HCT116 (cell line): ENCODE data around the gene COL4A1. TPM values are rescaled to one million over a fixed set of nuclear protein-coding genes. Genes with fewer than 3 reads are reported as not detected.

Experiments
- ATAC-seq: fragments of 200-7000 bp; cut with Tn5 transposase; 2 replicates; pipeline ENCODE4 v1.9.1; 2020; ENCODE audit warnings: mild to moderate bottlenecking, moderate library complexity
- BruUV-seq: library from RNA; stranded (reverse); fragments of 400-500 nt; replicated peaks from 2 replicates; lab custom pipeline; 2021; lab: Mats Ljungman, UMichigan
- CTCF ChIA-PET: fragments of 300-600 bp; sonication (Branson Sonifier 250); formaldehyde crosslinking; loops from one replicate; lab custom pipeline; 2021; ENCODE audit warnings: antibody characterized with exemption; lab: Charles Lee
- POLR2A ChIA-PET: fragments of 300-600, 350-600 bp; sonication (Branson Sonifier 250); formaldehyde crosslinking; loops from one replicate; lab custom pipeline; 2021; ENCODE audit warnings: antibody characterized with exemption; lab: Charles Lee
- RAD21 ChIA-PET, 2 experiments: fragments of 300-600 bp; sonication (Branson Sonifier 250); formaldehyde crosslinking; loops; one replicate each; lab custom pipeline; 2023; ENCODE audit warnings: low total read pairs in 2 of 2; ENCODE audit not compliant: uncharacterized antibody in 2 of 2, unreplicated experiment in 2 of 2, low non-redundant PET in 1 of 2; lab: Charles Lee
- DNase-seq: peaks from one replicate; pipeline ENCODE4 v3.0.0-alpha.2; 2010; ENCODE audit warnings: low read depth, low spot score
- H2AFZ ChIP-seq: fragments of 200-600 bp; shearing (Covaris generic), sonication (generic); 2 replicates; pipeline ENCODE4 v1.6.1; 2017; ENCODE audit warnings: low read depth, mixed run types, mixed read lengths, antibody characterized with exemption, low read length; ENCODE audit not compliant: poor library complexity, severe bottlenecking
- H3K27ac ChIP-seq: 2 replicates; pipeline ENCODE4 v1.5.1; 2012; ENCODE audit warnings: low read depth, low read length
- H3K27me3 ChIP-seq: fragments of 200-600 bp; sonication (generic); 2 replicates; pipeline ENCODE4 v1.6.1; 2016; ENCODE audit warnings: mixed run types, low read length, mixed read lengths; ENCODE audit not compliant: insufficient read depth
- H3K36me3 ChIP-seq, 2 experiments: fragments of 200-500 bp in 1 of 2; fragments of 200-600 bp in 1 of 2; sonication (Bioruptor generic) in 1 of 2; sonication (generic) in 1 of 2; 2 replicates each; pipeline versions ENCODE4 v1.5.1 to v1.6.1; 2014 to 2016; ENCODE audit warnings: low read length in 2 of 2, inconsistent platforms in 1 of 2, mixed read lengths in 1 of 2, mixed run types in 1 of 2; ENCODE audit not compliant: insufficient read depth in 2 of 2, control insufficient read depth in 1 of 2
- H3K4me1 ChIP-seq, 2 experiments: fragments of 200-600 bp in 1 of 2; sonication (generic) in 1 of 2; 2 replicates each; pipeline versions ENCODE4 v1.5.1 to v1.6.1; 2012 to 2017; ENCODE audit warnings: low read length in 2 of 2, inconsistent platforms in 1 of 2, mild to moderate bottlenecking in 1 of 2, mixed read lengths in 1 of 2, mixed run types in 1 of 2, moderate library complexity in 1 of 2; ENCODE audit not compliant: insufficient read depth in 2 of 2, control insufficient read depth in 1 of 2
- H3K4me2 ChIP-seq: fragments of 200-600 bp; sonication (generic); 2 replicates; pipeline ENCODE4 v1.6.1; 2017; ENCODE audit warnings: mixed run types, low read length, mixed read lengths
- H3K4me3 ChIP-seq, 2 experiments: fragments of 200-600 bp in 1 of 2; sonication (generic) in 1 of 2; replicated peaks in 1 of 2; 2 replicates each; pipeline ENCODE4 v1.5.1; 2011 to 2016; ENCODE audit warnings: low read length in 2 of 2, control low read depth in 1 of 2, low read depth in 1 of 2, mild to moderate bottlenecking in 1 of 2, mixed read lengths in 1 of 2, mixed run types in 1 of 2
- H3K79me2 ChIP-seq: fragments of 200-600 bp; sonication (generic); 2 replicates; pipeline ENCODE4 v1.6.1; 2017; ENCODE audit warnings: mild to moderate bottlenecking, mixed run types, low read length, moderate library complexity, mixed read lengths; ENCODE audit not compliant: insufficient read depth
- H3K9ac ChIP-seq: fragments of 200-600 bp; sonication (generic); 2 replicates; pipeline ENCODE4 v1.6.1; 2016; ENCODE audit warnings: low read length, mixed read lengths
- H3K9me2 ChIP-seq: fragments of 200-600 bp; sonication (generic), shearing (Covaris generic); 2 replicates; pipeline ENCODE4 v1.6.1; 2017; ENCODE audit warnings: mixed run types, mild to moderate bottlenecking, moderate library complexity; ENCODE audit not compliant: insufficient read depth
- H3K9me3 ChIP-seq, 2 experiments: fragments of 200-500 bp in 1 of 2; fragments of 200-600 bp in 1 of 2; sonication (Bioruptor generic) in 1 of 2; sonication (generic) in 1 of 2; 2 replicates each; pipeline ENCODE4 v1.6.1; 2014 to 2017; ENCODE audit warnings: low read length in 2 of 2, mixed read lengths in 2 of 2, inconsistent platforms in 1 of 2, low read depth in 1 of 2, mild to moderate bottlenecking in 1 of 2, mixed run types in 1 of 2, moderate library complexity in 1 of 2; ENCODE audit not compliant: control insufficient read depth in 1 of 2, insufficient read depth in 1 of 2
- H4K20me1 ChIP-seq: fragments of 200-600 bp; sonication (generic), shearing (Covaris generic); 2 replicates; pipeline ENCODE4 v1.6.1; 2017; ENCODE audit warnings: mixed run types, mild to moderate bottlenecking, moderate library complexity; ENCODE audit not compliant: insufficient read depth
- CBX3 ChIP-seq: IDR thresholded peaks from 2 replicates; pipeline ENCODE4 v1.6.1; 2012; ENCODE audit warnings: low read depth
- EGR1 ChIP-seq: IDR thresholded peaks from 2 replicates; pipeline ENCODE4 v1.6.1; 2012; ENCODE audit warnings: low read depth
- EZH2 ChIP-seq: fragments of 200-600 bp; sonication (generic); IDR thresholded peaks from 2 replicates; pipeline ENCODE4 v1.6.1; 2017; ENCODE audit warnings: antibody characterized with exemption, mixed run types
- FOSL1 ChIP-seq: IDR thresholded peaks from 2 replicates; pipeline ENCODE4 v1.6.1; 2012; ENCODE audit warnings: low read depth
- MAX ChIP-seq: IDR thresholded peaks from 2 replicates; pipeline ENCODE4 v1.6.1; 2012
- intact Hi-C: fragments of 100-400 bp; cut with micrococcal nuclease; formaldehyde crosslinking; loops from 2 replicates; pipeline ENCODE4 v1.10.0; 2022
- total RNA-seq: library from RNA; stranded (reverse); gene quantifications from one replicate; pipeline ENCODE4 v1.2.1, GENCODE V29; 2021; ENCODE audit not compliant: unreplicated experiment

COL4A1 gene
- total RNA-seq, 1 experiment from 2014 or later = 0.57 TPM

DNA sequence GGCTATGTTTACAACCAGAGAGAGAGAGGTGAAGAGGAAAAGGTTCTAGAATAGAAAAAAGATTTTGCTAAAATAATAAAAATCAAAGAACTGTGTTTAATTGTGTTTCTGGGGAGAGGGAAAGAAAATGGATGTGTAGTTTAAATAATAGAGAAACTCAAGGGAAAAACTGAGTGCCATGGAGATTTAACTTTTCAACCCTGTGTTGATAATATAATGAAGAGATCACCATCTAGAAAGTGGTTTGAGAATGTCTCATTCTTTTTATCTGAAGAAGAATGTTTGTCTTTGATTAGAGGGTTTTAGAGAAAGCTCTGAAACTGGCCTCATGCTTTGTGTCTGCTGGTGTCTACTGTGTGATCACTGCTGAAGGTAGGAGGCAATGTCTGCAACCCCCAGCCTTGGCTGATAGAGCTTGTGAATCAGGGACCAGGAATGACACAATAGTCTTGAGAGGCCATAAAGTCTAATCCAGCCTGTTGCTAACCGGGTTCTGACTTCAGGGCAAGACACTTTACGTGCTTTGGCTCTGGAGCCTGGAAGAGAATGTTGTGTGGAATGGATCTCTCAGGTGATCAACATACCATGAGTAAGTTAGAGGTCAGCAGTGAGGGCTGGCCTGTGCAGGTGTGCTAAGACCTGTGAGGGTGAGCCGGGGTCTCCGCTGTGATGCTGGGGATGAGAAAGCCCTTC, 5.5 kb upstream of the COL4A1 start (continued):
- TF ChIP-seq FOSL1 = no peak

- no peak for ATAC-seq
- no TSS peak for BruUV-seq
- ChIA-PET RAD21 (interaction anchor here in 1 of 2 experiments (0.6 kb wide), 1 partner anchor 51 kb away, joined by 3 read pairs; no protein-coding TSS in a partner anchor), CTCF (no interaction called here)
- Histone ChIP-seq H3K4me1 (peaks cover 0 to 3% of the 10 kb centered on the region in 2 experiments; a peak in 1 of 4 replicates), H3K9me2 (no peaks in the 10 kb centered on the region)
- TF ChIP-seq MAX (no peak), EGR1 (no peak), CBX3 (no peak), EZH2 (no peak), FOSL1 (no peak)
- TF ChIP-seq, all 23 proteins: peak for 0
- H3K4me2 ChIP-seq = no peak overlapping the region
- POLR2A ChIA-PET = no interaction called here
- H2AFZ ChIP-seq = no peak overlapping the region
- no peaks in the 10 kb centered on the region for H3K79me2 ChIP-seq
- 0 out of 2 replicates have a peak, but pooled peaks cover 3% of the 10 kb centered on the region for H3K27me3 ChIP-seq
- DNase-seq = no peak
- no peaks in the 10 kb centered on the region for H3K9me3 ChIP-seq
- H3K4me3 ChIP-seq = no peak overlapping the region
- no peaks in the 10 kb centered on the region for H4K20me1 ChIP-seq
- intact Hi-C loops = no loop called here
- no peak overlapping the region for H3K9ac ChIP-seq
- no peaks in the 10 kb centered on the region for H3K36me3 ChIP-seq
- H3K27ac ChIP-seq = no peak overlapping the region
These were observed 4.7 kb upstream of the COL4A1 start for GRCh38 chr13:110311443-110312338.
